ENCODE measurements around the gene LMF1.
A peak's percentile ranks its signal among the peaks of the same experiment; 100 is the strongest.

LMF1 gene

GRCh38 chr16:970766-971581 lies at the start of gene LMF1:
Gene LMF1 (minus strand): TSS chr16:970984. CDS start chr16:970980, 4 bp downstream.
- peak; percentile 94 for DNase-seq

GRCh38 chr16:1020091-1020399 lies 49.3 kb upstream of the LMF1 start:
- DNase-seq = no peak

- DNase-seq = no peak
These were observed 48.7 kb upstream of the LMF1 start for GRCh38 chr16:1019231-1020090.

GRCh38 chr16:1018447-1019198 lies 47.8 kb upstream of the LMF1 start:
- no peak for DNase-seq

- no peak for DNase-seq
These were observed 44.1 kb upstream of the LMF1 start for GRCh38 chr16:1014771-1015495.

- DNase-seq = no peak
These were observed 43.4 kb upstream of the LMF1 start for GRCh38 chr16:1014221-1014620.

- DNase-seq = no peak
These were observed 42.8 kb upstream of the LMF1 start for GRCh38 chr16:1013593-1013900.

GRCh38 chr16:1012722-1013592 lies 42.2 kb upstream of the LMF1 start:
- no peak for DNase-seq

- DNase-seq = no peak
These were observed 41.4 kb upstream of the LMF1 start for GRCh38 chr16:1012135-1012534.

- DNase-seq = no peak
These were observed 40.7 kb upstream of the LMF1 start for GRCh38 chr16:1011316-1012082.

GRCh38 chr16:1010815-1011214 lies 40.0 kb upstream of the LMF1 start:
- DNase-seq = no peak

GRCh38 chr16:1010251-1010650 lies 39.5 kb upstream of the LMF1 start:
- no peak for DNase-seq

- no peak for DNase-seq
These were observed 38.8 kb upstream of the LMF1 start for GRCh38 chr16:1009358-1010150.

- no peak for DNase-seq
These were observed 37.3 kb upstream of the LMF1 start for GRCh38 chr16:1008085-1008484.

GRCh38 chr16:1007284-1007850 lies 36.6 kb upstream of the LMF1 start:
- no peak for DNase-seq

GRCh38 chr16:1006781-1007180 lies 36.0 kb upstream of the LMF1 start:
- no peak for DNase-seq

GRCh38 chr16:1005286-1005685 lies 34.5 kb upstream of the LMF1 start:
- no peak for DNase-seq

- peak; percentile 31 for DNase-seq
These were observed 32.9 kb upstream of the LMF1 start for GRCh38 chr16:1003391-1004347.
